GM21737 (cell line): ENCODE data around the gene SPRY2.

Source experiments
- ATAC-seq: cut with Tn5 transposase; IDR thresholded peaks from one replicate; pipeline ENCODE4 v1.9.1; 2021; ENCODE audit warnings: mild to moderate bottlenecking, moderate library complexity; ENCODE audit not compliant: unreplicated experiment

SPRY2 gene

DNA sequence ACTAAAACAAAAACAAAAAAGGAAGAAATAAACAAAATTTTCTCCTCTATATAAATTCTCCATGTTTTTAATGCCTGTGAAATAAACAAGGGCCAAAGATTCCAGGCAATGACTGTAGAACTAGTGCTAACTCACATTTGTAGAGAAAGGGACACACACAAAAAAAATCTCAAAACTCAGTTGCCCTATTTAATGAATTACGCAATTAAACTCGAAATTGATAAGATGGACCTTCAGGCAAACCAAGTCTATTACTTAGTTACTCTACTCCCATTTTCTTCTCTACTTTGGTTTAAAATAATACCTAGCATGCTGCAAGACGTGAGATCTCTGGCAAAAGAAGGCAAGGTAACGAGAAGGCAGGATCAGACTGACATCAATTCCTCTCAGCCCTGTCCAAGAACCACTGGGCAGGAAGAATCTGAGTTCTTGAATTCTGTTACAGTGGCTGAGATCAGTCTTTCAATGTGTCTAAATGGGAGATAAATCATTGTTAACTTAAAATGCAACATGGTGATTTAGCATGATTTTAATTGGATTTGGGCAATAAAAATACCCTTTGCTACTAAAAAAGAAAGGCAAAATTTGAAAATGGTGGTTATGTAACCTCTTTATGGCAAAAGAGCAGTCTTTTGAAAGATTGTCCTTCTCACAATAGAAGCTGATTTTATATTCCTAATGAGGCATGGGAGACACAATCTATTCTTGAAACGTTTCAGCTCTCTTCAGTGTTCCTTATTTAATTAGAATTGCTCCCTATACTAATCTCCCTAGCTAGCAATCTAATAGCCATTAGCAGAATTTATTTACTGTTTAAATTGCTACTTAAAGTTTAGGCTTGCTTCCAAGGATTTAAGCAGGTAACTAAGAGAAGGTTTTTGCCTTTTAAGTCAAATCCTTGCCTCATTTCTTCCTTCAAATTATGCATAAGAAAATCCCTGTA is 25.9 kb downstream of the SPRY2 start:
- no peak for ATAC-seq

DNA sequence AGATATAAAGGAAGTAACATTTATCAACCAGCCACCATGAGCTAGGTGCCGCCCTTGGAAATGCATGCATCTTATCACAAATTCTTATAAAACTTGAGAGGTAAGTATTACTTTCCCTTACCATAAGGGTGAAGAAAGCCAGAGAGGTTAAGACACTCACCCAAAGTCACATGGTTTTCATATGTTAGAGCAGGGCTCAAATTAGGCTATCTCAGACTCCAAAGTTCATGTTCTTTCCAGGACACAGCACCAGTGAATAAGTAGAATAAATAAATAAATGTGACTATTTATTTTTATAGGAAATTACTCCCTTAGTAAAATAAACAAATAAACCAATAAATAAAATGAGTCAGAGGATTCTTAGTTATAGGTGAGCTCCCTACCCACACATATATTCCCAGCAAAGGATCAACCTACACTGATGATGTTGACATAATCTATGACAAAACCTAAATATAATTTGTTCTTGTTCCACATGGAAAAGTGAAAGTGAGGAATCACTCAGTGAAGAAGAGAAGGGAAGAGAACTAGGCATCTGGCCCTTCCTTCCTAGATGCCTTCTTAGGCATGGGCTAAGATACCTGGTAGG is 27.2 kb downstream of the SPRY2 start:
- ATAC-seq = no peak

DNA sequence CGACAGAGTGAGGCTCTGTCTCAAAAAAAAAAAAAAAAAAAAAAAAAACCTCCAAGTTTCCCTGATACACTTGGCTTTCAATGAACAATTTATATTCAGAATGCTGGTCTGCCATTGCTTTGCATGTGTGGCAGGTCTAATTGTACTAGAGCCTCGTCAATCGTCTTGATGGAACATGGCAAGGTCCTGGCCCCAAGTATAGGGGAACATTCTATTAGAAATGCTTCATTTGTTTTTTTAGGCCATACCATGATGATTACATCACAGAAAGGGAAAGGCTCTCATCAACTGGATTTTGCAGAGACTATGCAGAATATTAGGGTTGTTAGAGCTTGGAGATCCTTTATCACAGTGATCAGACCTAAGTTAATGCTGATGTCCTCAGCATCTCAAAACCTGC is 28.0 kb downstream of the SPRY2 start:
- no peak for ATAC-seq

DNA sequence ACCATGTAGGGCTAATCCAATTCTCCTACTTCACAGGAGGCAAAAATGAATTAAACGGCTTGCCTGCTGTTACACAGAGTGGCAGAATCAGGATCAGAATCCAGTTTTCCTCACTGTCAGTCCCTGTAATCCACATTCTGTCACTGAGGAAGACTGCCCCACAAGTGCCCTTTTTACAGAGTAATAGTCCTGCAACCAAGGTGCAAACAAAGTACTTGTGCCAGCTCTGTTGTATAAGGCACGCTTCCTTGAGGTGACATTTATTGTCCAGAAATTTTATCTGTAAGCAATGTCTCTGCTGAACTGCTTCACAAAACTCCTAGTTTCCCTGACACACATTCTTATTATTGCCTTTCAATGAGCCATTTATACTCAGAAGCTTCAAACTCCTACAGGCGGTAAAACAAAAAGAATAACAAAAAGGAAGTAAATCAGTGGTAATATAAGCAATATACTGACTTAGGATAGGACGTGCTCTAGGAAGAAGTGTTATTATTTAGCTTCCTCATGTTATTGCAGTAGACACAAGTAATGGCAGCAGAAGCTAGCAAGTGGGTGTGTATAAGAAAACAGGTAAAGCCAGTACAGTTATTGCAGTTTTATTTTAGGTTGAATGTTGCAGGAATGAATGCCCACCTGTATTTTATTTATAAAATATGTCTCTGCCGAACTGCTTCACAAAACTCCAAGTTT is 28.8 kb downstream of the SPRY2 start:
- no peak for ATAC-seq

DNA sequence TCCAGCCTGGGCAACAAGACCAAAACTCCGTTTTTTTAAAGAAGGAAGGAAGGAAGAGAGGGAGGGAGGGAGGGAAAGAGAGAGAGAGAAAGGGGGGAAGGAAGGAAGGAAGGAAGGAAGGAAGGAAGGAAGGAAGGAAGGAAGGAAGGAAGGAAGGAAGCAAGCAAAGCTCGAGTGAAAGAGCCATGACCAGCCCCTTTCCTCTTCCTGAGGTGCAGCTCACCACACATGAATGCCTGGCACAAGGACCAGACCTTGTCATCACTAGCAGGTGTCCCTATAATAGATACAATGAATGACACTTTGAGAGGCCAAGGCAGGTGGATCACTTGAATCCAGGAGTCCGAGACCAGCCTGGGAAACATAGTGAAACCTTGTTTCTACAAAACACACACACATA is 31.0 kb downstream of the SPRY2 start:
- ATAC-seq = no peak

DNA sequence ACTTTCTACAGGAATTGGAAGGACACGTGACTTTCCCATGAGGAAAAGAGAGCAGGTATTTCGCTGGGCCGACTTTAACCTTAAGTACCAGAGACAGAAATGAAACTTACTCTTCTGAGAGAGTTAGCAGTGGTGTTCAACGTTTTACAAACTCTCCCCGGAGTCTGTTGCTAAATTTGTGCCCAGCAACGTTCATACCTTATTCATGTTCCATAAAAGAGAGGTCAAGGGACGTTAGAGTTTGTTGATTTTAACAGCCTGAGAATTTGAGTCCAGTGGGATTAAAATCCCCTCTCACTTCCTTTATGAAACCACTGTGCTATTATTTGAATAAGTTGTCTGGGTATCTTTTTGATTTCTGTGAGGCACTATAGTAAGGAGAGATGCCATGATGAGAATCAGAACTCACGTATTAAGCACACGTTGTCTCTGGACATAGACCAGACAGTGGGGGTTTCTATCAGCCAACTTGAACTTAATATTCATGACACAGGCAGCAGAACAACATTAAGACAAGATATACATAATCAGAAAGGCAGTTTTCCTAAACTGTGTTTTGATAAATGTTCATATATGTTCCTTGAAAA is 33.4 kb downstream of the SPRY2 start:
- ATAC-seq = no peak

DNA sequence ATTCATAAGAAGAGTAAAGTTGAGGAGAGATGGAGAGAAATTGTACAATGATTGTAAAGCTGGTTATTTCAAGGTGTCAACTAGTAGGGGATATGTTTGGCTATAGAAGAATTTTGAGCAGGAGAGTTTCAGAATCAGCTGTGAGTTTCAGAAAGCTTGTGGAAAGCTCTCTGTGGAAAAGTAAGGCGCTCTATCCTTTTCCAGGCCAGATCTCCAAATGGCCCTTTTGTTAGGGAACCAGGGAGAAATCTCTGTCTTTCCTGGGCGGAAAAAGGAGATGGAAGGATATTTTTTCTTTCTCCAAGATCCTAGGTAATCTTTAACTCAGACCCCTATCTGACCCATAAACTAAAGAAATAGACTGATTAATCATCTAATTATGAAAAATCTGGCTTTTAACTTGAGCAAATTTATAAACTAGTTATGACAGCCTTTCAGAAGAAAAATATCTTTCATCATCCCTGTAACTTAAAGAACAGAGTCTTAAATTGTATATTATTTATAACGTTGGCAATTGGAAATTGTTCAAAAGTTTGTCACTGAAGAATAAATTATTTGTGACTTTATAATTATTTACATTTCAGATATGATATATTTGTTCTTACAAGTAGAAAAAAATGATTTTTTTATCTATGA is 34.5 kb downstream of the SPRY2 start:
- no peak for ATAC-seq

DNA sequence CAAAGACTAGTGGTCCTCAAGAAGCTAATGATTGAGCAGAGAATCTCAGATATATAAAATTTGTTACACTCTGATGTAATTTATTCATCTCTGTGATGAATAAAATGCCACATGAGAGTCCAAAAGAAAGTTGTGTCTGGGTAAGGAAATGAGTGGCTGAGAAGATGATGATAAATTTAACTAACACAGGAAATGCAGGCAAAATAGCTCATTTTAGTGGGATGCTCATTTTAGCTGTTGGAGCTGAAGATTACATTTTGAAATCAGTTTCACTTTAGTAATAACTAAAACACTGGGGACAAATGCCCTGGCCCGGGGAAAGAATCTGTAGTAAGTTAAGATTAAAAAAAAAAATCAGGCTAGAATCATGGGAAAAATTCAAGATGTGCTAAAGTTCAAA is 35.2 kb downstream of the SPRY2 start:
- ATAC-seq = no peak

DNA sequence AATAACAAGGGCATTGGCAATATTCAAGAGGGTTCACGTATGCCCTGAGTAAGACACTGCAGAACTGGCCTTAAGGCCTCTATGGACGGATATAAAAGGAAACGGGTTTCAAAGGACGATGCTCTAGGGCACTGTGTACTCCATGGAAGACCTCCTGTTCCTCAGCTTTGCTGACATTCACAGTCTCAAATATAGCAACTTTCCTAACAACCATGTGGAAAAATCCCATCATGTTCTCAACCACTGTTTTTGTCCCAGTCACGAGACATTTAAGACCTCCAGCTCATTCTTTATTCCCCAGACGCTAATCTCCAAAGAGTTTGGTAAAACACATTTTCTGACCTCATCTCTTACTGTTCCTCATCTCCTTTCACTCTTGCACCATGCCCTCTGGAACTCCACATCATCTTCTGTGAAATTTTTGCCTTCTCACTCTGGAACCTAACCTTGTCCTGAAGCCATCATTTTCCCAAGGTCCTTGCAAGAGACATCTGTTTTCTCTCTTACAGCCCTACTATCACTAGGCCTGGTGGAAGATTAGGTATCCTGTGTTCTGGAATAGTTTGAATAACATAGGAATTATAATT is 37.6 kb downstream of the SPRY2 start:
- no peak for ATAC-seq

DNA sequence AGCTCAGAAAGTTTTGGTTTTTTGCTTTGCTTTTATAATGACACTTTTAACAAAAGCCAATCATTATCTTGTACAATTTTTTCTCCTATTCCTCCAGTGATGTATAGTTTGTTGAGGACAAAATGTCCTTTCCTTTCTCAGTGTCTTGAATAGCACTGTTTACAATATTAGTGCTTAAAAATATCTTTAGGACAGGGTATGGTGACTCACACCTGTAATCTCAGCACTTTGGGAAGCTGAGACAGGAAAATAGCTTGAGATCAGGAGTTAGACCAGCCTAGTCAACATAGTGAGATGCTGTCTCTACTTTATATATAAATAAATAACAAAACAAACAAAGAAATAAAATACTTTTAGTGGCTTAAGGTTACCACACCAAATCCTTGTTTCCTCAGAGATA is 41.9 kb downstream of the SPRY2 start:
- no peak for ATAC-seq

DNA sequence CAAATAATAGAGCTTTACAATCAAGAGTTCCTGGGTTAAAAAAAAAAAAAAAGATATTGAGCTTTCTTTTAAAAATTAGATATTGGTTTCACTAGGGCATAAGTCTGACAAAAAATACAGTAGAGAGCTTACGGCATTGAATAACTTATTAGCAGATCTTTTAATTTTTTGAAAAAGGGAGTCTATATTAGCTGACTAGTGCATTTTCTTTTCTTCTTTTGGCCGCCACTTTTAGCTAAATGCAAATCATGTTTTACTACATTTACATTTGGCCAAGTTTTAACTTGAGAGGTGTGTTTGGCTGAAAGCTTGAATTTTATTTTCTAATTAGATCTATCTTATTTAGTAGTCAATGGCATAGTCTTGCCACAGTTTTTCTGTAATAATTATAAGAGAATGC is 43.4 kb downstream of the SPRY2 start:
- no peak for ATAC-seq

DNA sequence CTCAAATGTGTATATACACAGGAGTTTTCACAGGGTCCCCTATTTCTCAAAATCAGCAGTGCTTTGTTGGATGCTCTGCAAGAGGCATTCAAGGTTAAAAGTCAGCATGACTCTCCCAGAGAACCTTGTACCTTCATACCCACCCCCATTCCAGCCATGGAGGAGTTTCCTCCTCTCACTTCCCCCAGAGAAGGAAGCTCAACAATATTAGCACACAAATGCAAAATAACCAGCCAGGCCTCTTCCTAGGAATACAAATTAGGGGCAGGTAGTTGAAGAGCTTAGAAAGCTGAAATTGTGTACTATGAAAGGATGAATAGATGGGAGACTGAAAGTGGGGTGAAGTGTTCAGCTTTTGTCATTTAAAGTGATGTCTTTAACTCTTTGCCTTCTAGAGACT is 43.8 kb downstream of the SPRY2 start:
- ATAC-seq = no peak

DNA sequence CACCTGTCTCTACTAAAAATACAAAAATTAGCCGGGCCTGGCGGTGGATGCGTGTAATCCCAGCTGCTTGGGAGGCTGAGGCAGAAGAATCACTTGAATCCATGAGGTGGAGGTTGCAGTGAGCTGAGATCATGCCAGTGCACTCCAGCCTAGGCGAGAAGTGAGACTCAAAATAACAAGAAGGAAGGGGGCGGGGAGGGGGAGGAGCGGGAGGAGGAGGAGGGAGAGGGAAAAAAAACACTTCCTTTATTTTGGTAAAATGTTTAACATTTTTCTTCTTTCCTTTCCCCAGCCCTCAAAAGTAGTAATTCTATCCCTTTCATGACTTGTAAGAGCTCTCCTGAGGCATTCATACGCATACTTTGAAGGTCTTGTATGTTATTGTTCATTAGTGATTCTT is 44.3 kb downstream of the SPRY2 start:
- ATAC-seq = no peak

DNA sequence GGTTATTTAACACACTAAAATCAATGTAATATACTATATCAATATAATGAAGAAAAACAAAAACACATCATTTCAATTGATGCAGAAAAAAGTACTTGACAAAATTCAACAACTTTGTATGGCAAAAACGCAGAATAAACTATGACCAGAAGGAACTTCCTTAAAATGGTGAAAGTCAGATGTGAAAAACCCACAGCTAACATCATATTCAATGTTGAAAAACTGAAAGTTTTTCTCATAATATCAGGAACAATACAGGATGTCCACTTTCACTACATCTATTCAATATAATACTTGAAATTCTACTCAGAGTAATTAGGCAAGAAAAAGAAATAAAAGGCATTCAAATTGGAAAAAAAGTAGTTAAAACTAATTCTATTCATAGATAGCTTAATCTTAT is 50.3 kb downstream of the SPRY2 start:
- no peak for ATAC-seq
